B cell (primary cell): ENCODE data around the gene MAPRE3.

ENCODE experiments used
- CTCF ChIP-seq: fragments of 200-600 bp; IDR thresholded peaks from one replicate; pipeline ENCODE4 v1.8.0; 2022; ENCODE audit warnings: antibody characterized with exemption, mild to moderate bottlenecking
- EZH2 ChIP-seq: IDR thresholded peaks from 2 replicates; pipeline ENCODE4 v1.6.1; 2012; ENCODE audit warnings: borderline replicate concordance, low read depth, mild to moderate bottlenecking, moderate library complexity, low read length; ENCODE audit not compliant: insufficient read depth, poor library complexity, severe bottlenecking

DNA sequence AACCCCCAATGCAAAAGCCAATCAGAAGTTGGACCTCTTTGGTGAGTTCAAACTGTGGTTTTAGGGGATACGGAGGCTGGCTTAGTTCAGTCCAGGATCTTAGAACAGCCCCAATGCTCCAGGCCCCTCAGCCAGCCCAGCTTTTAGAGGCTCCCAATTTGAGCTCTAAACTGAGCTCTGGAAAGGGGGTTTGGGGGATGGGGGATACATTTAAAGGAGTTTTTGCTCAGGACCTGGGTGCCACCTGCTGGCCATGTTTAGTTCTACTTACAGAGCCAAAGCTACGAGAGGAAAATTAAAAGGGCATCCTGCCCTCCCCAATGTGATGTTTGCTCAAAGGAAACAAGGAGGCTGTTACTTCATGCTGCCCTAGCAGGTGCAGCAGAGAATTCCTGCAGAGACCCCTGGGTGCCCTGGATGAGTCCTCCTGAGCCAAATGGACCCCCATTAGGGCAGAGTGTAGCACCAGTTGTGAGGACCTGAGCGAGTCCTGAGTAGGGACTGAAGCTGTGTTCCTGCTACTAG is 46.4 kb downstream of the MAPRE3 start:
- TF ChIP-seq CTCF (peak; percentile 71), EZH2 (no peak)
